ENCODE results near the gene CRYBG2.

- TF ChIP-seq TAF1 (IDR thresholded peaks at IDR 0.05; ENCODE audit: borderline replicate concordance, insufficient read depth, low read length) (no peak), POLR2AphosphoS5 (IDR thresholded peaks at IDR 0.05; ENCODE audit: low read depth, low read length) (no peak), REST (IDR thresholded peaks at IDR 0.05; ENCODE audit: insufficient read depth in 1 of 2, low read depth in 2 of 2, low read length in 2 of 2) (no peak), SIN3A (IDR thresholded peaks at IDR 0.05; ENCODE audit: borderline replicate concordance, insufficient read depth, low read length) (no peak)
Measured at GRCh38 chr1:26336477-26337205, 17.3 kb downstream of the CRYBG2 start.
